ENCODE measurements around the gene HAGH.
A peak's percentile ranks its signal among the peaks of the same experiment; 100 is the strongest.

The HAGH gene

GRCh38 chr16:1770328-1771187, 56.1 kb downstream of the HAGH start (continued):
- TF ChIP-seq CTCF (tag by site-specific recombination; IDR thresholded peaks at IDR 0.05) (0 out of 2 replicates have a peak, but pooled peaks have one; percentile 44), ZFHX2 (tag by site-specific recombination; conservative IDR thresholded peaks at IDR 0.05) (peak; percentile 68), ZNF510 (tag by site-specific recombination; IDR thresholded peaks at IDR 0.05; ENCODE audit: insufficient replicate concordance) (no peak), ZNF747 (tag by site-specific recombination; IDR thresholded peaks at IDR 0.05) (no peak), ZNF837 (tag by site-specific recombination; IDR thresholded peaks at IDR 0.05) (peak; percentile 46; the same call in 1 of the 2 replicates), ZNF175 (tag by site-specific recombination; IDR thresholded peaks at IDR 0.05) (no peak), ZNF416 (tag by site-specific recombination; IDR thresholded peaks at IDR 0.05) (no peak), ZNF155 (tag by site-specific recombination; IDR thresholded peaks at IDR 0.05) (no peak), ZNF621 (tag by site-specific recombination; IDR thresholded peaks at IDR 0.05) (no peak), ZNF670 (tag by site-specific recombination; IDR thresholded peaks at IDR 0.05; ENCODE audit: low read depth) (no peak), ZNF398 (tag by site-specific recombination; IDR thresholded peaks at IDR 0.05) (no peak; the same call in 1 of the 2 replicates), ZNF132 (tag by site-specific recombination; IDR thresholded peaks at IDR 0.05; ENCODE audit: borderline replicate concordance) (no peak), ZBTB44 (tag by site-specific recombination; IDR thresholded peaks at IDR 0.05) (peak; percentile 69; the same call in 1 of the 2 replicates), ZNF558 (tag by site-specific recombination; IDR thresholded peaks at IDR 0.05) (no peak), ZNF658 (tag by site-specific recombination; IDR thresholded peaks at IDR 0.05) (no peak), PRDM4 (tag by site-specific recombination; IDR thresholded peaks at IDR 0.05) (no peak), FEZF1 (tag by site-specific recombination; IDR thresholded peaks at IDR 0.05) (no peak), ZNF223 (tag by site-specific recombination; IDR thresholded peaks at IDR 0.05) (no peak), MEIS1 (CRISPR knock-in tag; IDR thresholded peaks at IDR 0.05; ENCODE audit: borderline replicate concordance) (no peak), SETDB1 (IDR thresholded peaks at IDR 0.05; ENCODE audit: insufficient read length, low read length) (no peak), HOXD13 (CRISPR knock-in tag; IDR thresholded peaks at IDR 0.05; ENCODE audit: borderline replicate concordance) (no peak), ZNF214 (tag by site-specific recombination; IDR thresholded peaks at IDR 0.05; ENCODE audit: borderline replicate concordance) (no peak), ZNF133 (tag by site-specific recombination; IDR thresholded peaks at IDR 0.05) (no peak), KLF8 (tag by site-specific recombination; IDR thresholded peaks at IDR 0.05) (peak; percentile 93), ZFP69B (tag by site-specific recombination; IDR thresholded peaks at IDR 0.05) (peak; percentile 59)
- TF ChIP-seq, protein P1, sequence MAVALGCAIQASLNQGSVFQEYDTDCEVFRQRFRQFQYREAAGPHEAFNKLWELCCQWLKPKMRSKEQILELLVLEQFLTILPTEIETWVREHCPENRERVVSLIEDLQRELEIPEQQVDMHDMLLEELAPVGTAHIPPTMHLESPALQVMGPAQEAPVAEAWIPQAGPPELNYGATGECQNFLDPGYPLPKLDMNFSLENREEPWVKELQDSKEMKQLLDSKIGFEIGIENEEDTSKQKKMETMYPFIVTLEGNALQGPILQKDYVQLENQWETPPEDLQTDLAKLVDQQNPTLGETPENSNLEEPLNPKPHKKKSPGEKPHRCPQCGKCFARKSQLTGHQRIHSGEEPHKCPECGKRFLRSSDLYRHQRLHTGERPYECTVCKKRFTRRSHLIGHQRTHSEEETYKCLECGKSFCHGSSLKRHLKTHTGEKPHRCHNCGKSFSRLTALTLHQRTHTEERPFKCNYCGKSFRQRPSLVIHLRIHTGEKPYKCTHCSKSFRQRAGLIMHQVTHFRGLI (tag by site-specific recombination; IDR thresholded peaks at IDR 0.05) = peak; percentile 79; the same call in 1 of the 2 replicates
- TF ChIP-seq, protein P2, sequence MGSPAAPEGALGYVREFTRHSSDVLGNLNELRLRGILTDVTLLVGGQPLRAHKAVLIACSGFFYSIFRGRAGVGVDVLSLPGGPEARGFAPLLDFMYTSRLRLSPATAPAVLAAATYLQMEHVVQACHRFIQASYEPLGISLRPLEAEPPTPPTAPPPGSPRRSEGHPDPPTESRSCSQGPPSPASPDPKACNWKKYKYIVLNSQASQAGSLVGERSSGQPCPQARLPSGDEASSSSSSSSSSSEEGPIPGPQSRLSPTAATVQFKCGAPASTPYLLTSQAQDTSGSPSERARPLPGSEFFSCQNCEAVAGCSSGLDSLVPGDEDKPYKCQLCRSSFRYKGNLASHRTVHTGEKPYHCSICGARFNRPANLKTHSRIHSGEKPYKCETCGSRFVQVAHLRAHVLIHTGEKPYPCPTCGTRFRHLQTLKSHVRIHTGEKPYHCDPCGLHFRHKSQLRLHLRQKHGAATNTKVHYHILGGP (tag by site-specific recombination; IDR thresholded peaks at IDR 0.05) = no peak
- TF ChIP-seq, protein P3, sequence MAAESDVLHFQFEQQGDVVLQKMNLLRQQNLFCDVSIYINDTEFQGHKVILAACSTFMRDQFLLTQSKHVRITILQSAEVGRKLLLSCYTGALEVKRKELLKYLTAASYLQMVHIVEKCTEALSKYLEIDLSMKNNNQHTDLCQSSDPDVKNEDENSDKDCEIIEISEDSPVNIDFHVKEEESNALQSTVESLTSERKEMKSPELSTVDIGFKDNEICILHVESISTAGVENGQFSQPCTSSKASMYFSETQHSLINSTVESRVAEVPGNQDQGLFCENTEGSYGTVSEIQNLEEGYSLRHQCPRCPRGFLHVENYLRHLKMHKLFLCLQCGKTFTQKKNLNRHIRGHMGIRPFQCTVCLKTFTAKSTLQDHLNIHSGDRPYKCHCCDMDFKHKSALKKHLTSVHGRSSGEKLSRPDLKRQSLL (tag by site-specific recombination; IDR thresholded peaks at IDR 0.05) = no peak

Data from HEK293 (cell line).